H1 (cell line): ENCODE results near the gene FRY. TPM values are rescaled to one million over a fixed set of nuclear protein-coding genes. Genes with fewer than 3 reads are reported as not detected.
A peak's percentile ranks its signal among the peaks of the same experiment; 100 is the strongest.

ENCODE experiments used
- CTCF ChIA-PET: fragments of 300-600 bp; sonication (Branson Sonifier 250); formaldehyde crosslinking; loops from one replicate; lab custom pipeline; 2021; ENCODE audit not compliant: partially characterized antibody; lab: Charles Lee
- POLR2A ChIA-PET: fragments of 300-600 bp; sonication (Branson Sonifier 250); formaldehyde crosslinking; loops from one replicate; lab custom pipeline; 2021; ENCODE audit warnings: inconsistent platforms; ENCODE audit not compliant: partially characterized antibody; lab: Charles Lee
- DNase-seq, 2 experiments: peaks; one replicate each; pipeline versions ENCODE4 v3.0.0 to v3.0.0-alpha.2; 2010 to 2022; ENCODE audit warnings: low spot score in 2 of 2, low read depth in 1 of 2, mixed read lengths in 1 of 2
- FAIRE-seq: peaks from 2 replicates; lab custom pipeline; 2011; peaks lifted over from hg19 to GRCh38; lab: Jason Lieb, UNC
- H2AFZ ChIP-seq: 2 replicates; pipeline ENCODE4 v1.8.1; 2012; ENCODE audit warnings: low read length, inconsistent platforms
- H2AK5ac ChIP-seq: 2 replicates; pipeline ENCODE4 v1.6.1; 2013; ENCODE audit warnings: low read depth, low read length
- H2BK120ac ChIP-seq: replicated peaks from 2 replicates; pipeline ENCODE3; 2013; ENCODE audit warnings: low read depth, low read length, inconsistent platforms
- H2BK12ac ChIP-seq: 2 replicates; pipeline ENCODE4 v1.6.1; 2013; ENCODE audit warnings: low read depth, low read length
- H2BK15ac ChIP-seq: 2 replicates; pipeline ENCODE4 v1.6.1; 2013; ENCODE audit warnings: low read length
- H2BK20ac ChIP-seq: 2 replicates; pipeline ENCODE4 v1.6.1; 2013; ENCODE audit warnings: low read length
- H2BK5ac ChIP-seq: 2 replicates; pipeline ENCODE4 v1.6.1; 2013; ENCODE audit warnings: low read depth, low read length
- H3K14ac ChIP-seq: 2 replicates; pipeline ENCODE4 v1.6.1; 2013; ENCODE audit warnings: inconsistent platforms; ENCODE audit not compliant: insufficient read length
- H3K18ac ChIP-seq: 2 replicates; pipeline ENCODE4 v1.6.1; 2013; ENCODE audit warnings: low read length; ENCODE audit errors: extremely low read depth
- H3K23ac ChIP-seq: 2 replicates; pipeline ENCODE4 v1.6.1; 2013; ENCODE audit warnings: inconsistent platforms; ENCODE audit not compliant: insufficient read length
- H3K23me2 ChIP-seq: 2 replicates; pipeline ENCODE4 v1.6.1; 2013; ENCODE audit warnings: low read depth, low read length
- H3K27ac ChIP-seq: 2 replicates; pipeline ENCODE4 v1.6.1; 2011; ENCODE audit warnings: low read depth, low read length, inconsistent platforms
- H3K27me3 ChIP-seq, 4 experiments: replicated peaks in 1 of 4; 1 replicate in 1 of 4; 2 replicates in 3 of 4; pipeline versions ENCODE4 v1.6.1 to v1.8.1; 2011 to 2013; ENCODE audit warnings: low read length in 3 of 4, mild to moderate bottlenecking in 3 of 4, inconsistent platforms in 2 of 4, mixed read lengths in 2 of 4, moderate library complexity in 1 of 4; ENCODE audit not compliant: control insufficient read depth in 3 of 4, insufficient read depth in 3 of 4; ENCODE audit errors: extremely low read depth in 1 of 4
- H3K36me3 ChIP-seq, 4 experiments: 2 replicates each; pipeline versions ENCODE4 v1.6.1 to v1.8.1; 2011 to 2013; ENCODE audit warnings: mild to moderate bottlenecking in 4 of 4, low read length in 3 of 4, moderate library complexity in 2 of 4, control low read depth in 1 of 4, inconsistent platforms in 1 of 4; ENCODE audit not compliant: insufficient read depth in 4 of 4, control insufficient read depth in 2 of 4
- H3K4ac ChIP-seq: replicated peaks from 2 replicates; pipeline ENCODE3; 2013; ENCODE audit warnings: low read length, low read depth, mixed read lengths, inconsistent platforms; ENCODE audit not compliant: insufficient read length
- H3K4me1 ChIP-seq, 4 experiments: replicated peaks in 1 of 4; 1 replicate in 1 of 4; 2 replicates in 3 of 4; pipeline versions ENCODE4 v1.6.1 to v1.8.1; 2011 to 2013; ENCODE audit warnings: low read length in 3 of 4, inconsistent platforms in 2 of 4, mixed read lengths in 1 of 4; ENCODE audit not compliant: insufficient read depth in 4 of 4, control insufficient read depth in 3 of 4
- H3K4me2 ChIP-seq, 2 experiments: 2 replicates each; pipeline versions ENCODE4 v1.6.1 to v1.8.1; 2011 to 2013; ENCODE audit warnings: low read depth in 2 of 2, low read length in 2 of 2, control low read depth in 1 of 2, inconsistent platforms in 1 of 2, mild to moderate bottlenecking in 1 of 2; ENCODE audit not compliant: insufficient read depth in 1 of 2
- H3K4me3 ChIP-seq, 4 experiments: fragments of 200-600, 300-600 bp in 1 of 4; sonication (generic), shearing (Covaris generic), sonication (Bioruptor Twin) in 1 of 4; 2 replicates each; pipeline versions ENCODE4 v1.5.1 to v1.8.1; 2011 to 2016; ENCODE audit warnings: low read length in 4 of 4, low read depth in 3 of 4, control low read depth in 2 of 4, inconsistent platforms in 2 of 4, mild to moderate bottlenecking in 2 of 4, mixed read lengths in 1 of 4, moderate library complexity in 1 of 4; ENCODE audit not compliant: insufficient read depth in 2 of 4; ENCODE audit errors: extremely low read depth in 1 of 4
- H3K56ac ChIP-seq: replicated peaks from 2 replicates; pipeline ENCODE3; 2013; ENCODE audit warnings: low read depth, mild to moderate bottlenecking, mixed read lengths, low read length, inconsistent platforms; ENCODE audit not compliant: insufficient read length
- H3K79me1 ChIP-seq: 2 replicates; pipeline ENCODE4 v1.6.1; 2013; ENCODE audit warnings: low read depth, low read length, control low read depth
- H3K79me2 ChIP-seq, 2 experiments: 2 replicates each; pipeline versions ENCODE4 v1.6.1 to v1.8.1; 2012 to 2013; ENCODE audit warnings: low read length in 2 of 2, mild to moderate bottlenecking in 2 of 2, inconsistent platforms in 1 of 2; ENCODE audit not compliant: insufficient read depth in 2 of 2, control insufficient read depth in 1 of 2
- H3K9ac ChIP-seq, 4 experiments: replicated peaks in 1 of 4; 1 replicate in 1 of 4; 2 replicates in 3 of 4; pipeline versions ENCODE4 v1.6.1 to v1.8.1; 2011 to 2013; ENCODE audit warnings: low read depth in 3 of 4, low read length in 3 of 4, control low read depth in 2 of 4, mild to moderate bottlenecking in 2 of 4, moderate library complexity in 2 of 4, inconsistent platforms in 1 of 4; ENCODE audit errors: extremely low read depth in 1 of 4
- H3K9me3 ChIP-seq, 2 experiments: 2 replicates each; pipeline versions ENCODE4 v1.6.1 to v1.8.1; 2012 to 2013; ENCODE audit warnings: mild to moderate bottlenecking in 2 of 2, moderate library complexity in 2 of 2, control low read depth in 1 of 2, inconsistent platforms in 1 of 2, low read depth in 1 of 2, low read length in 1 of 2, mixed read lengths in 1 of 2; ENCODE audit not compliant: insufficient read depth in 2 of 2
- H4K20me1 ChIP-seq, 2 experiments: replicated peaks in 1 of 2; 2 replicates each; pipeline versions ENCODE3 to v1.8.1; 2011 to 2013; ENCODE audit warnings: inconsistent platforms in 2 of 2, low read length in 2 of 2, mild to moderate bottlenecking in 1 of 2; ENCODE audit not compliant: insufficient read depth in 2 of 2, control insufficient read depth in 1 of 2
- H4K5ac ChIP-seq: 2 replicates; pipeline ENCODE4 v1.6.1; 2013; ENCODE audit warnings: low read length, low read depth, mixed read lengths, inconsistent platforms; ENCODE audit not compliant: insufficient read length
- H4K8ac ChIP-seq: 2 replicates; pipeline ENCODE4 v1.8.0; 2013; ENCODE audit warnings: mild to moderate bottlenecking, moderate library complexity, low read length, inconsistent platforms; ENCODE audit not compliant: insufficient read depth; ENCODE audit errors: extremely low read depth
- H4K91ac ChIP-seq: replicated peaks from 2 replicates; pipeline ENCODE3; 2013; ENCODE audit warnings: low read length, mixed read lengths, inconsistent platforms; ENCODE audit not compliant: insufficient read length
- CEBPB ChIP-seq: IDR thresholded peaks from 2 replicates; pipeline ENCODE4 v1.6.1; 2012; ENCODE audit warnings: low read depth, low read length
- CREB1 ChIP-seq: IDR thresholded peaks from 2 replicates; pipeline ENCODE4 v1.6.1; 2012; ENCODE audit warnings: inconsistent platforms
- EP300 ChIP-seq, 2 experiments: IDR thresholded peaks; 1 replicate in 1 of 2; 2 replicates in 1 of 2; pipeline ENCODE4 v1.6.1; 2011 to 2012; ENCODE audit warnings: low read depth in 2 of 2, low read length in 2 of 2, mild to moderate bottlenecking in 2 of 2, borderline replicate concordance in 1 of 2, inconsistent platforms in 1 of 2, moderate library complexity in 1 of 2
- EZH2 ChIP-seq: fragments of 200-600 bp; sonication (generic); IDR thresholded peaks from 2 replicates; pipeline ENCODE4 v1.7.1; 2012; ENCODE audit warnings: low read depth, mild to moderate bottlenecking, moderate library complexity, low read length, inconsistent platforms; ENCODE audit not compliant: severe bottlenecking
- RNF2 ChIP-seq: fragments of 200-900, 300-1000 bp; sonication (generic); IDR thresholded peaks from 2 replicates; pipeline ENCODE4 v1.7.1; 2016; ENCODE audit warnings: borderline replicate concordance, low read depth, mild to moderate bottlenecking, antibody characterized with exemption, low read length; ENCODE audit not compliant: poor library complexity, severe bottlenecking; ENCODE audit errors: missing control alignments
- SIRT6 ChIP-seq: IDR thresholded peaks from one replicate; pipeline ENCODE4 v1.7.1; 2012; ENCODE audit warnings: low read length, inconsistent platforms
- TAF1 ChIP-seq: IDR thresholded peaks from 2 replicates; pipeline ENCODE4 v1.6.1; 2011; ENCODE audit warnings: mild to moderate bottlenecking, low read depth, low read length
- TBP ChIP-seq: IDR thresholded peaks from 2 replicates; pipeline ENCODE4 v1.6.1; 2011; ENCODE audit warnings: low read depth, low read length, improper control_type of control experiment
- WGBS, 2 experiments: shearing (Covaris generic) in 1 of 2; methylation state at CpG; one replicate each; pipeline versions ENCODE4 v1.1.6 to v1.1.7; 2013 to 2015; ENCODE audit warnings: low lambda C conversion rate in 2 of 2, mixed read lengths in 2 of 2, inconsistent platforms in 1 of 2, low coverage in 1 of 2, missing lambda C conversion rate in 1 of 2; ENCODE audit not compliant: insufficient replicate concordance in 2 of 2, insufficient coverage in 1 of 2, insufficient read length in 1 of 2; ENCODE audit errors: extremely low coverage in 1 of 2, missing lambda C conversion rate in 1 of 2; 5-methylcytosine and 5-hydroxymethylcytosine counted together
- polyA plus RNA-seq, 7 experiments: library from polyadenylated mRNA; depleted of rRNA in 3 of 7; stranded (reverse) in 5 of 7; unstranded in 2 of 7; fragments of >200 nt in 5 of 7; fragments of 200-250 nt in 2 of 7; gene quantifications; 1 replicate in 5 of 7; 2 replicates in 1 of 7; 4 replicates in 1 of 7; pipeline versions ENCODE4 v1.2.1 to v1.2.3, GENCODE V29; 2011 to 2013; ENCODE audit warnings: missing spikeins in 2 of 7, mixed read lengths in 2 of 7
- total RNA-seq: library from RNA; stranded (reverse); fragmentation: NEBNext Ultra II Directional; extraction: Animal tissue kit (Norgen Biotek cat#: 25700); gene quantifications from 2 replicates; pipeline ENCODE4 v1.2.1, GENCODE V29; 2021
- TF ChIP-seq, protein P1 (sequence below): IDR thresholded peaks from 2 replicates; pipeline ENCODE4 v1.6.1; 2011; ENCODE audit warnings: low read depth, mild to moderate bottlenecking, low read length; ENCODE audit not compliant: insufficient read depth

The FRY gene
- total and polyA plus RNA-seq, 2 of the 8 experiments (the other 6 are each of a cell fraction or from before 2014, with no cell fraction given) = 4.3 to 9.2 TPM

DNA sequence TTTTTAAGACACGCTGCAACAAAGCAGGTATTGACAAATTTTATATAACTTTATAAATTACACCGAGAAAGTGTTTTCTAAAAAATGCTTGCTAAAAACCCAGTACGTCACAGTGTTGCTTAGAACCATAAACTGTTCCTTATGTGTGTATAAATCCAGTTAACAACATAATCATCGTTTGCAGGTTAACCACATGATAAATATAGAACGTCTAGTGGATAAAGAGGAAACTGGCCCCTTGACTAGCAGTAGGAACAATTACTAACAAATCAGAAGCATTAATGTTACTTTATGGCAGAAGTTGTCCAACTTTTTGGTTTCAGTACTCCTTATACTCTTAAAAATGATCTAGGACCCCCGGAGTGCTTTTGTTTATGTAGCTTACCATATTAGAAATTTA is 284.9 kb downstream of the FRY start:
- no peak overlapping the region for H2BK5ac ChIP-seq
- no peaks in the 10 kb centered on the region for H3K27me3 ChIP-seq
- H2AK5ac ChIP-seq = no peak overlapping the region
- no peak overlapping the region for H3K14ac ChIP-seq
- no peak overlapping the region for H2BK15ac ChIP-seq
- TF ChIP-seq RNF2 (no peak), TAF1 (no peak), CEBPB (no peak), TBP (no peak), CREB1 (no peak), SIRT6 (no peak), EP300 (IDR thresholded peaks at IDR 0.05; ENCODE audit: borderline replicate concordance in 1 of 2, low read depth in 2 of 2, low read length in 2 of 2) (no peak), EZH2 (no peak)
- TF ChIP-seq, protein P1, sequence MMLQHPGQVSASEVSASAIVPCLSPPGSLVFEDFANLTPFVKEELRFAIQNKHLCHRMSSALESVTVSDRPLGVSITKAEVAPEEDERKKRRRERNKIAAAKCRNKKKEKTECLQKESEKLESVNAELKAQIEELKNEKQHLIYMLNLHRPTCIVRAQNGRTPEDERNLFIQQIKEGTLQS = no peak
- ChIA-PET POLR2A (interaction anchor here (1.1 to 2.3 kb wide), 4 partner anchors 8 to 31 kb away, joined by 3 to 9 read pairs (median 4); no protein-coding TSS in a partner anchor), CTCF (no interaction called here)
- peaks cover 10% of the 10 kb centered on the region for H3K23me2 ChIP-seq
- H3K18ac ChIP-seq = no peak overlapping the region
- peaks cover 0 to 5% (median under 1%) of the 10 kb centered on the region in 4 experiments; a peak in 5 of 7 replicates for H3K4me1 ChIP-seq
- H3K56ac ChIP-seq = no peak overlapping the region
- H4K8ac ChIP-seq = no peak overlapping the region
- no peak overlapping the region for H3K4ac ChIP-seq
- no peak overlapping the region for H4K91ac ChIP-seq
- peak overlapping the region in 3 of 4 experiments; percentile 60 to 66 (median 63); a peak in 4 of 8 replicates for H3K4me3 ChIP-seq
- 89% methylated on average over 6 of the region's 6 CpGs; no CpG with 5 or more reads in 1 of the 2 experiments for WGBS, 2 experiments
- H2BK120ac ChIP-seq = no peak overlapping the region
- no peak overlapping the region for H2AFZ ChIP-seq
- H2BK20ac ChIP-seq = no peak overlapping the region
- no peak overlapping the region for H3K27ac ChIP-seq
- H3K79me2 ChIP-seq = no peaks in the 10 kb centered on the region
- no peaks in the 10 kb centered on the region for H4K20me1 ChIP-seq
- FAIRE-seq = no peak
- H3K36me3 ChIP-seq = peaks cover 0 to 17% (median 3%) of the 10 kb centered on the region in 4 experiments; a peak in 4 of 8 replicates
- no peak overlapping the region for H3K23ac ChIP-seq
- H3K9me3 ChIP-seq = no peaks in the 10 kb centered on the region
- DNase-seq = no peak
- peak overlapping the region; percentile 90 to 97 for H3K4me2 ChIP-seq
- H4K5ac ChIP-seq = no peak overlapping the region
- H3K9ac ChIP-seq = peak overlapping the region in 1 of 4 experiments; percentile 96; a peak in 2 of 7 replicates
- H3K79me1 ChIP-seq = no peaks in the 10 kb centered on the region
- no peak overlapping the region for H2BK12ac ChIP-seq
